HuH-7.5 (cell line): ENCODE results near the gene SPATA19.

Experiments
- DNase-seq: peaks from one replicate; pipeline ENCODE4 v3.0.0; 2011; ENCODE audit warnings: low spot score

SPATA19 gene

GRCh38 chr11:133818302-133818701, 27.0 kb downstream of the SPATA19 start:
- DNase-seq: no peak

- no peak for DNase-seq
Measured at GRCh38 chr11:133817449-133817848, 27.9 kb downstream of the SPATA19 start.

DNA sequence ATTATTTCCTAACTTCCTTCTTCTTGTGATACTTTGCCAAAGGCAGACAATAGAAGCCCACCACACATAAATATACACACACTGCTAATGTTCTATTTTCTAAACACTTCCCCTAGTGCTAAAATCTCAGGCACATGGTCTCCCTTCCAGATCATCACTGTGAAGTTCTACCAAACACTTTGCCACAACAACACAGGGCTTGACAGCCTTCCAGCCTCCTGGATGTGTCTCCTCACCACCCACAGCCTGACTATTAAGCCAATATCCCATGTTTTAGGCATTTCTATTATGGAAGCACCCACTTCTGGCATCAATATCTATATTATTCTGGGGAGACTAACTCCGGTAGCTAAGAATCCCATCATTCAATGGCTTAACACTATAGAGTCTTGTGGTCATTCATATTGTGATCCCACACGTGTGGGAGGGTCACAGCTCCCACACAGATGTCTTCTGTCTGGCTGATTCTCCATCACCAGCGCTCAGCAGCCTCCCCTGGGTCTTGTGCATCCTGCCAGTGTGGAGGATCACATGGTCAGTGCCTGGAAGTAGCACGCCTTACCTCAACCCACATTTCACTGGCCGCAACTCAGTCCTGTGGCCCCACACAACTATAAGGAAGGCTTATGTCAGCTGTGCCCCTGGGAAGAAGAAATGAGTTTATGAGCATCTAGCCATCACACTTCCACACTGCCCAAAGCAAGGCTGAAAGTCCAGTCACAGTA, 29.0 kb downstream of the SPATA19 start:
- DNase-seq: no peak

GRCh38 chr11:133815636-133816035, 29.7 kb downstream of the SPATA19 start:
- DNase-seq: no peak

DNA sequence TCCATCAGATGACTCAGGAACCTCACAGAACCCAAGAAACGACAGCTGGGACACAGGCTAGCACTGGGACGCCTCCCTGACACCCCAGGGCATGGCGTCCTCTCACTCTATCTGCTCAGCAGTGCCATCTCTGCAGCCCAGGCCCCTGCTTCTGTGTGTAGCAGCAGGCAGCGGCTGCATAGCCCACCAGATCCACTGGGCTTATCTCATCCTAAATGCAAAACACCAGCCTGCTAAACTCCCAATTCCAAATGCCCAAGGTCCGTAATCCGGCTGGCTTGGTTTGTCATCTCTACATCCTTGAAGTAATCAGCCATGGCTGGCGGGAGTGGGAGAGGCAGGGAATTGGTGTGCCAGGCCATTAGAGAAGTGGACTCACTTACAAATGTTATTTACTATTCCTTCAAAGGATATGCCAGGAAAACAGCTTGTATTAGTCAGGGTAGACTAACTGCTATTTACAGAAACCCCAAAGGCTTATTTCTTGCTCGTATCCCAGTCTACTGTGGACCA, 30.7 kb downstream of the SPATA19 start:
- no peak for DNase-seq

DNA sequence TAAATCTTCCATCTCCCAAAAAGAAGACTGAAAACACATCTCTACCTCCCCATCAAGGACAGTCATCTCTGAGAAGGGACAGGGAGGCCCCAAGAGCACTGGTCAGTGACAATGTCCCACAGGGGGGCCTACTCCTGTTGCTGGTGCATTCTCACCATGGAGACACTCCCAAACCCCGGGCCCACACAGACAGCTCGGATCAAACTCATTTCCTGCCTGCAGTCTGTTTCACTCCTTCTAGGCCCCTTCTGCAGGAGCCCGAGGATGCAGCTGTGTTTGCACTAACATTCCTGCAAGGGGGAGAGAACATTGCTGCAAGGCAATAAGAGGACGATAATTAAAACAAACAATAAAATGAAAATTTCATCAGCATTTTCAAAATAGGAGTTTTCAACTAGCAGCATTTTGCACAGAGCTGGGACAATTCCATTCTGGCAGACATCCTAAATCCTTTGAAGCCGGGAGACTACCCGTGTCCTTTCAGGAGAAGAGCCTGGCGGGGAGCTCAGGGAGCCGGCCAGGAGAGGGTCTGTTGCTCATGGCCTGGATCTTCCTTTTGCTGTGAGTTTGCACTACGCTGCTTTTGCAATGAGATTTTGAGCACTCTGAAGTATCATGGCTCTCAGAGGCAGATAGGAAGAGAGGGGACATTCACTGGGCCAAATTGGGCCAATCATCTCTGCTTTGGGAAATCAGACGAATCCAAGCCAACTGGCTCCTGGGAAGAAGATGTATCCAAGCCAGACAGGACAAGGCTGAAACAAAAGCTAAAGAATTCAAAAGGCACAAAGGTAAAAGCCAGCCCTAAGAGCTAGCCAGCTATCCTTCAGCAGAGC, 33.2 kb downstream of the SPATA19 start:
- no peak for DNase-seq

- DNase-seq: no peak
Measured at GRCh38 chr11:133810766-133811165, 34.5 kb downstream of the SPATA19 start.

- DNase-seq: no peak
Measured at GRCh38 chr11:133809569-133810491, 35.5 kb downstream of the SPATA19 start.

- DNase-seq: no peak
Measured at GRCh38 chr11:133808393-133809140, 36.7 kb downstream of the SPATA19 start.

- no peak for DNase-seq
Measured at GRCh38 chr11:133803026-133803425, 42.3 kb downstream of the SPATA19 start.

DNA sequence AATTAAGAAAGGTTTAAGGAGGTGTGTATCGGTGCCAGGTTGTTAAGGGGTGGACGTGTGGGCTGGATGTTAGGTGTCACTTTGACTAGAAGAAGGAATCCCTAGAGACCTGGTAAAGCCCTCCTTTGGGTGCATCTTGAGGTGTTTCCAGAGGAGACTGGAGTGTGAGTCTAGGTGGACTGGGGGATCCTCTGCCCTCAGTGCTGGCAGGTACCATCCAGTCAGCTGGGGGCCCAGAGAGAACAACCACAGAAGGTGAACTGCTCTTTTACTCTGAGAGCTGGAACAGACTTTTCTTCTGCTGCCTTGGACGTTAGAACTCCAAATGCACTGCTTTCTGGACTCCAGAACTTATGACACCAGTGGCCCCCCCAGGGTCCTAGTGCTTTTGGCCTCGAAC, 44.0 kb downstream of the SPATA19 start:
- no peak for DNase-seq

- DNase-seq: no peak
Measured at GRCh38 chr11:133800666-133801065, 44.6 kb downstream of the SPATA19 start.

GRCh38 chr11:133797554-133797953, 47.8 kb downstream of the SPATA19 start:
- no peak for DNase-seq

DNA sequence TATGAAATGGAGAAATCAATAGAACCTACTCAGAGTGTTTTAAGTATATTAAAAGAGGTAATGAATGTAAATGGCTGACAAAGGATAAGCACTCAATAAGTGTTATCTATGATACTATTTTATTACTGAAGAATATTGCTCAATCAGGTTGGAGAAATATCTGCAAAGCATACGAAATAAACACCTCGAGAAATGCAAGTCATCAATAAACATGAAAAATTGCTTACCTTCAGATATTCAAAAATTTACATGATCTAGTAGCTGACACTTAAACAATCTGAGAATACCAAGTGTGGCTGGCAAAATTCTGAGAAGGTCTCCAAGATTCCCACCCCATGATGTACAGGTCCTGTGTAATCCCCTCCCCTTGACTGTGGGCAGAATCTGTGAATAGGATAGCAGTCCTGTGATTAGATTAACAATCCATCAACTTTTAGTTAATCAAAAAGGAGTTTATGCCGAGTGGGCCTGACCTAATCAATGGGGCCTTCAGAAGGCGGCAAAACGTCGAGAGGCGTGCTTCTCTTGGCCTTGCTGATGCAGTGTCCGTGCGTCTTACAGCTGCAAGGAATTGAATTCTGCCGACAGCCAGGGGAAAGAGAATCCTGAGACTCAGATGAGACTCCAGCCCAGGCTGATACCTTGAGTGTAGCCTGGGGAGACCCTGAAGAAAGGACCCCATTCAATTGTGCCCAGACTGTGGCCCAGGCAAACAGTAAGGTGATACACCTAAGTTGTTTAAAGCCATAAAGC, 49.1 kb downstream of the SPATA19 start:
- no peak for DNase-seq

DNA sequence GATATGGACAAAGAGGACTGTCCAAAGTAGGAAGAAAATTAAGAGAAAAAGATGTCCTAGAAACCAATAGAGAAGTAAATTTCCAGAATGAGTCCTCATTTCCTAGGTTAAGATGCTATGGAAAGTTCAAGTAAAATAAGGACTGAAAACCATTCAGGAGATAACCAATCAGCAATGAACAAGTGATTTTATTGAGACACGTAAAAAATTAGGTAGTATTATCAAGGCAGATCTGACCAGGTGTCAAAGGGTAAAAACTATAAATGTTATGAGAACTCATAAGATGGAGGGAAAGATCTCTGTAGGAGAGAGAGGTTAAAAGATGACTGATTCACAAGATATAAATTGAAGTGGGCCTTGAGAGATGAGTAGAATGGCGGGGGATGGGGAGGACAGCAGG, 50.2 kb downstream of the SPATA19 start:
- DNase-seq: no peak

DNA sequence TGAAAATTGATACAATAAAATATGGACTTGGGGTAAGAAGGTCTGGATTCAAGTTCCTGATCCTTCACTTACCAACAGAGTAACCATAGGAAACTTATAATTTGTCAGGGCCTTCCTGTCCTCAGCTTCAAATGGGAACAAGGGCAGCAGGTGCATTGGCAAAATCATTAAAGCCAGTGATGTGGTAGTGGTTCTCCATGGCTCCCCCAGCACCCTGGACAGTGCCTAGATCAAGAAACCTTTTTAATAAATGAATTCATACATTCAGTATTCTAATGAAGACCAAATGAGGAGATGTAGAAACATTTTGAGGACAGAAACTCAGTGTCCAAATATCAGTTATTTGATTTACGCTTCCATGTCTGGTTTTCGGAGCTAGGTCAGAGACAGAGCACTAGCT, 51.1 kb downstream of the SPATA19 start:
- no peak for DNase-seq

GRCh38 chr11:133793271-133794035, 51.9 kb downstream of the SPATA19 start:
- DNase-seq: no peak

- no peak for DNase-seq
Measured at GRCh38 chr11:133790995-133791394, 54.3 kb downstream of the SPATA19 start.
